Measurements from ENCODE around the gene PUDP. TPM values are rescaled to one million over a fixed set of nuclear protein-coding genes. Genes with fewer than 3 reads are reported as not detected.
"Not testable (repeated sequence)": the region's sequence is repeated elsewhere in the genome, so short reads cannot be mapped to it uniquely, and the experiment has no call there.

Gene PUDP
- total RNA-seq, 2 donors from 2014 or later, result 15.8 to 41.9 TPM

DNA sequence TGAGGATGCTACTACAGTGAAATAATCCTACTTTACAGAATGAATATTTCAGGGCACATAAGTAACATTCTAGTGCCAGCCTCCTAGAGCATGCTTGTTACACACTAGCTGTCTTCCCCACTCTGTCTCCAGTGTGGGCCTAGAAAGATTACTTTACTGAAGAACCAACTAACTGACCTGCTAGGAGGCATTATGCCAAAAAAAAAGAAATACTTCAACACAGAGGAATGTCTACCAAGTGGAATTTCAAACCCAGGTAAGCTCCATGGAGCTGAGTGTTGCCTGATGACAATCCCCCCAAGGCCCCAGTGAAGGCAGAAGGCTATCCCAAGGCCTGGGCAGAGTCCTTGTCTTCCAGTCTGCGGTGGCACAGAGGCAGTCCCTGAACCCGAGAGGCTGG is 41.3 kb downstream of the PUDP start:
- TF ChIP-seq, protein P1, sequence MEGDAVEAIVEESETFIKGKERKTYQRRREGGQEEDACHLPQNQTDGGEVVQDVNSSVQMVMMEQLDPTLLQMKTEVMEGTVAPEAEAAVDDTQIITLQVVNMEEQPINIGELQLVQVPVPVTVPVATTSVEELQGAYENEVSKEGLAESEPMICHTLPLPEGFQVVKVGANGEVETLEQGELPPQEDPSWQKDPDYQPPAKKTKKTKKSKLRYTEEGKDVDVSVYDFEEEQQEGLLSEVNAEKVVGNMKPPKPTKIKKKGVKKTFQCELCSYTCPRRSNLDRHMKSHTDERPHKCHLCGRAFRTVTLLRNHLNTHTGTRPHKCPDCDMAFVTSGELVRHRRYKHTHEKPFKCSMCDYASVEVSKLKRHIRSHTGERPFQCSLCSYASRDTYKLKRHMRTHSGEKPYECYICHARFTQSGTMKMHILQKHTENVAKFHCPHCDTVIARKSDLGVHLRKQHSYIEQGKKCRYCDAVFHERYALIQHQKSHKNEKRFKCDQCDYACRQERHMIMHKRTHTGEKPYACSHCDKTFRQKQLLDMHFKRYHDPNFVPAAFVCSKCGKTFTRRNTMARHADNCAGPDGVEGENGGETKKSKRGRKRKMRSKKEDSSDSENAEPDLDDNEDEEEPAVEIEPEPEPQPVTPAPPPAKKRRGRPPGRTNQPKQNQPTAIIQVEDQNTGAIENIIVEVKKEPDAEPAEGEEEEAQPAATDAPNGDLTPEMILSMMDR (IDR thresholded peaks at IDR 0.05), result no peak
- TF ChIP-seq POLR2A (IDR thresholded peaks at IDR 0.05), result no peak
- ATAC-seq, result no peak
- intact Hi-C loops (cut with DNase I), result no loop called here
- 93 to 100% methylated on average over 1 to 2 of the region's 2 CpGs for WGBS, 2 donors
- H3K27me3 ChIP-seq, result no peaks in the 10 kb centered on the region
- no peaks in the 10 kb centered on the region for H3K4me1 ChIP-seq
- DNase-seq, result no peak
- no peaks in the 10 kb centered on the region for H3K36me3 ChIP-seq (replicated peaks in 1 of 2; ENCODE audit: insufficient read depth in 1 of 2, low read depth in 2 of 2)
- H3K4me3 ChIP-seq, result no peak overlapping the region
- H3K27ac ChIP-seq, result no peak overlapping the region
- H3K9me3 ChIP-seq, result no peaks in the 10 kb centered on the region

DNA sequence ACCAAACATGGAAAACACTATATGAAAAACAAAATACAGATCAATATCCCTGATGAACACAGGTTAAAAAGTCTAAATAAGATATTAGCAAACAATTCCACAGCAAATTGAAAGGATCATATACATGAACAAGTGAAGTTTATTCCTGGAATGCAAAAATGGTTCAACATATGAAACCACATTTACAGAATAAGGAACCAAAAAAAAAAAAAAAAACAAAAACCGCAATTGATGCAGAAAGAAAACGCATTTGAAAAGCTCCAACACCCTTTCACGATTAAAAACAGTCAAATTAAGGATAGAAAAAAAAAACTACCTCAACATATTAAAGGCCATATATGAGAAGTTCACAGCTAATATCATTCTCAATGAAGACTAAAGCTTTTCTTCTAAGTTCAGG is 45.8 kb downstream of the PUDP start:
- no peaks in the 10 kb centered on the region for H3K4me1 ChIP-seq
- 86 to 96% methylated on average over 3 of the region's 3 CpGs for WGBS, 2 donors
- TF ChIP-seq, protein P1 (IDR thresholded peaks at IDR 0.05), result no peak
- TF ChIP-seq POLR2A (IDR thresholded peaks at IDR 0.05), result no peak

DNA sequence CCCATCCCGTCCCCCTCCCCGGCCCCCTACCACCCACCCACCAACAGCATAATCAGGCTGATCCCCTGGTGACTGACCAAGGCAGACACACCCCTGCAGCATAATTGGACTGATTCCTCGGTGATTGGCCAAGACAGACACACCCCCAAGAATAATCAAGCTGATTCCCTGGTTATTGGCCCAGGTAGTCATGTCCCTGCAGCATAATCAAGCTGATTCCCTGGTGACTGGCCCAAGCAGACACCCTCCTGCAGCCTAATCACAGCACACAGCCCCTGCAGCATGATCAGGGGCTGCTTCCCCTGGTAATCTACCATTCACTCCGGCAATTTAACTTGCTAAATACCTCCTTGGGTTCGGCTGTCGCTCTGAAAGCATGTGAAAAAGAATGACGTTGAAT is 47.9 kb downstream of the PUDP start:
- no peaks in the 10 kb centered on the region for H3K4me1 ChIP-seq
- intact Hi-C loops (cut with DNase I), result no loop called here
- no peaks in the 10 kb centered on the region for H3K36me3 ChIP-seq (replicated peaks in 1 of 2; ENCODE audit: insufficient read depth in 1 of 2, low read depth in 2 of 2)
- DNase-seq, result no peak
- no peak overlapping the region for H3K4me3 ChIP-seq
- H3K27ac ChIP-seq, result no peak overlapping the region
- WGBS, 2 donors, result 90 to 94% methylated on average over 4 to 5 of the region's 7 CpGs
- H3K9me3 ChIP-seq, result no peaks in the 10 kb centered on the region
- ATAC-seq, result no peak
- no peaks in the 10 kb centered on the region for H3K27me3 ChIP-seq
- TF ChIP-seq, protein P1 (IDR thresholded peaks at IDR 0.05), result no peak
- TF ChIP-seq POLR2A (IDR thresholded peaks at IDR 0.05), result no peak

More for the DNA sequence above, 45.8 kb downstream of the PUDP start:
- Histone ChIP-seq H3K27me3 (no peaks in the 10 kb centered on the region), H3K4me3 (no peak overlapping the region), H3K27ac (no peak overlapping the region), H3K9me3 (no peaks in the 10 kb centered on the region), H3K36me3 (replicated peaks in 1 of 2; ENCODE audit: insufficient read depth in 1 of 2, low read depth in 2 of 2) (no peaks in the 10 kb centered on the region)
- DNase-seq (no peak), ATAC-seq (no peak)
- intact Hi-C loops (cut with DNase I), result no loop called here

DNA sequence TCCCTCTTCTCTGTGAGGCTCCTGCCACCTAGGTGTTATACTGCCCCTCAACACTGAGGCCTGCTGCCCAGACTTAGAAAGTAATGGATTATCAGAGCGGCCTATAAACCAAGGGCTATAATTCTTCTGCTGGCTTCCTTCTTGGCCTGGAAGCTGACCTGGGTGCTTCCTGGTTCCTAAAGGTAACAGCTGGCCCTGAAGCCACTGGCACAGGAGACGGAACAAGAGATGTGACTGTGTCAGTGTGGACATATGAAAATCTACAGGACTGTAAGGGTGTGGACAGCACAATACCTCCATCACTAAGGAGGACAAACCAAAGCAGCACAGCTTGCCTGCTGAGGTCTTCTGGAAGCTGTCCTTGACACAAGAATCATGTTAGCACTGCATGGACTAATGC is 52.3 kb downstream of the PUDP start:
- H3K9me3 ChIP-seq; DNase-seq; H3K27me3 ChIP-seq; H3K4me1 ChIP-seq; H3K36me3 ChIP-seq (replicated peaks in 1 of 2; ENCODE audit: insufficient read depth in 1 of 2, low read depth in 2 of 2); ATAC-seq; H3K27ac ChIP-seq; H3K4me3 ChIP-seq; intact Hi-C loops (cut with DNase I): not testable (repeated sequence)
- 94 to 100% methylated on average over 2 of the region's 2 CpGs for WGBS, 2 donors

DNA sequence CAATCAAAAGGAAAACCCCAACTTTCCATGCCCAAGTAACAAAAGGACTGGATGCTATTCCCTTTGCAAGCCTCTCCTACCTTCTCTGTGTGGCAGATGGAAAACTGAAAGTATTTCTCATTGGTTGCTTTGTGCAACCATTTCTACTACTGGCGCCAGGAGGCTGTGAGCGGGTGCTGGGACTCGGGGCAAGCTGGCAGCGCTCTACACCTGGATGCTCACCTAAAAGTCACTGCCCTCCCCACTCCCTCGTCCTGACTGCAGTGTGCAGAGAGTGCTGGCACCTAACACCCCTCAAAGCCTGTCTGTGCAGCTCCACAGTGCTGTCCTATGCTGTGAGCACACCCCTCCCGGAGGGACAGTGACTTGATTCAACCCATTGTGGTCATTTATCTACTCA is 54.6 kb downstream of the PUDP start:
- Histone ChIP-seq H3K4me1 (no peaks in the 10 kb centered on the region), H3K27ac (no peak overlapping the region), H3K9me3 (no peaks in the 10 kb centered on the region), H3K36me3 (replicated peaks in 1 of 2; ENCODE audit: insufficient read depth in 1 of 2, low read depth in 2 of 2) (no peaks in the 10 kb centered on the region), H3K4me3 (no peak overlapping the region), H3K27me3 (no peaks in the 10 kb centered on the region)
- WGBS, 2 donors, result 93 to 98% methylated on average over 5 to 6 of the region's 6 CpGs
- TF ChIP-seq, protein P1 (IDR thresholded peaks at IDR 0.05), result no peak
- intact Hi-C loops (cut with DNase I), result no loop called here
- no peak for DNase-seq
- no peak for ATAC-seq

Data from body of pancreas (tissue), 4 donors.